GM18951 (cell line): ENCODE data around the gene TBC1D2B.

ENCODE experiments used
- POLR2A ChIP-seq: IDR thresholded peaks from 4 replicates; pipeline ENCODE4 v1.6.1; 2011; ENCODE audit warnings: mild to moderate bottlenecking; ENCODE audit not compliant: insufficient read length, insufficient read depth; ENCODE audit errors: extremely low read depth
- in situ Hi-C: fragments of 300-500 bp; cut with MboI; formaldehyde crosslinking; loops from one replicate; pipeline ENCODE4 v1.12.0; 2022; ENCODE audit warnings: low sequenced_read_pairs, mixed read lengths, inconsistent platforms; ENCODE audit not compliant: unreplicated experiment

TBC1D2B gene

GRCh38 chr15:78104566-78105475, 27.3 kb upstream of the TBC1D2B start:
- in situ Hi-C loops: no loop called here
- TF ChIP-seq POLR2A: no peak

- in situ Hi-C loops: no loop called here
- TF ChIP-seq POLR2A: no peak
Measured at GRCh38 chr15:78104119-78104479, 26.6 kb upstream of the TBC1D2B start.

- in situ Hi-C loops: no loop called here
- peak; percentile 35 for TF ChIP-seq POLR2A
Measured at GRCh38 chr15:78103406-78104118, 26.1 kb upstream of the TBC1D2B start.

GRCh38 chr15:78102741-78103140, 25.2 kb upstream of the TBC1D2B start:
- in situ Hi-C loops: no loop called here
- TF ChIP-seq POLR2A: no peak

- in situ Hi-C loops: no loop called here
- TF ChIP-seq POLR2A: no peak
Measured at GRCh38 chr15:78102211-78102610, 24.7 kb upstream of the TBC1D2B start.

- in situ Hi-C loops: no loop called here
- TF ChIP-seq POLR2A: no peak
Measured at GRCh38 chr15:78101423-78102105, 24.1 kb upstream of the TBC1D2B start.

- no peak for TF ChIP-seq POLR2A
- in situ Hi-C loops: no loop called here
Measured at GRCh38 chr15:78100886-78101285, 23.4 kb upstream of the TBC1D2B start.

- in situ Hi-C loops: no loop called here
Measured at GRCh38 chr15:78098131-78098755, 20.7 kb upstream of the TBC1D2B start.

GRCh38 chr15:78097667-78098066, 20.2 kb upstream of the TBC1D2B start:
- TF ChIP-seq POLR2A: no peak
- in situ Hi-C loops: no loop called here

More at GRCh38 chr15:78098131-78098755, 20.7 kb upstream of the TBC1D2B start:
- no peak for TF ChIP-seq POLR2A

- in situ Hi-C loops: no loop called here
- no peak for TF ChIP-seq POLR2A
Measured at GRCh38 chr15:78093242-78094020, 15.9 kb upstream of the TBC1D2B start.

GRCh38 chr15:78092261-78093041, 14.9 kb upstream of the TBC1D2B start, which contains the start of gene SH2D7:
Gene SH2D7, plus strand, starts transcription at chr15:78092561. Its CDS starts 24 bp downstream, at chr15:78092585.
- in situ Hi-C loops: no loop called here
- no peak for TF ChIP-seq POLR2A
